Activated naive CD4-positive, alpha-beta T cell treated with anti-CD3 and anti-CD28 coated beads, Interleukin-2, amount 50 U/mL, for 72 hours (primary cell): ENCODE measurements around the gene CTSH. TPM values are rescaled to one million over a fixed set of nuclear protein-coding genes. Genes with fewer than 3 reads are reported as not detected.

Experiments used
- ATAC-seq, 2 donors: fragments of 150-1000 bp; cut with Tn5 transposase; 2 replicates each; pipeline ENCODE4 v1.10.0; 2021; ENCODE audit warnings: mild to moderate bottlenecking in 2 of 2, moderate library complexity in 2 of 2
- DNase-seq, 2 donors: peaks; one replicate each; pipeline ENCODE4 v3.0.0; 2021 to 2022; ENCODE audit warnings: low spot score in 2 of 2
- H3K27ac Mint-ChIP-seq, 2 donors: one replicate each; pipeline ENCODE4 v1.8.0; 2022; ENCODE audit warnings: mild to moderate bottlenecking in 2 of 2, mixed read lengths in 2 of 2
- H3K36me3 Mint-ChIP-seq, 2 donors: one replicate each; pipeline ENCODE4 v1.8.0; 2022; ENCODE audit warnings: mixed read lengths in 2 of 2
- H3K9me3 Mint-ChIP-seq, 2 donors: one replicate each; pipeline ENCODE4 v1.8.0; 2022; ENCODE audit warnings: mixed read lengths in 2 of 2
- total RNA-seq, 2 donors: library from RNA; stranded (reverse); gene quantifications; one replicate each; pipeline ENCODE4 v1.2.3, GENCODE V29; 2022

The CTSH gene, protein sequence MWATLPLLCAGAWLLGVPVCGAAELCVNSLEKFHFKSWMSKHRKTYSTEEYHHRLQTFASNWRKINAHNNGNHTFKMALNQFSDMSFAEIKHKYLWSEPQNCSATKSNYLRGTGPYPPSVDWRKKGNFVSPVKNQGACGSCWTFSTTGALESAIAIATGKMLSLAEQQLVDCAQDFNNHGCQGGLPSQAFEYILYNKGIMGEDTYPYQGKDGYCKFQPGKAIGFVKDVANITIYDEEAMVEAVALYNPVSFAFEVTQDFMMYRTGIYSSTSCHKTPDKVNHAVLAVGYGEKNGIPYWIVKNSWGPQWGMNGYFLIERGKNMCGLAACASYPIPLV
- 10 to 100 TPM in 1 of 2 donors, 1 to 10 TPM in 1; 8.4 to 11.1 TPM for total RNA-seq

DNA sequence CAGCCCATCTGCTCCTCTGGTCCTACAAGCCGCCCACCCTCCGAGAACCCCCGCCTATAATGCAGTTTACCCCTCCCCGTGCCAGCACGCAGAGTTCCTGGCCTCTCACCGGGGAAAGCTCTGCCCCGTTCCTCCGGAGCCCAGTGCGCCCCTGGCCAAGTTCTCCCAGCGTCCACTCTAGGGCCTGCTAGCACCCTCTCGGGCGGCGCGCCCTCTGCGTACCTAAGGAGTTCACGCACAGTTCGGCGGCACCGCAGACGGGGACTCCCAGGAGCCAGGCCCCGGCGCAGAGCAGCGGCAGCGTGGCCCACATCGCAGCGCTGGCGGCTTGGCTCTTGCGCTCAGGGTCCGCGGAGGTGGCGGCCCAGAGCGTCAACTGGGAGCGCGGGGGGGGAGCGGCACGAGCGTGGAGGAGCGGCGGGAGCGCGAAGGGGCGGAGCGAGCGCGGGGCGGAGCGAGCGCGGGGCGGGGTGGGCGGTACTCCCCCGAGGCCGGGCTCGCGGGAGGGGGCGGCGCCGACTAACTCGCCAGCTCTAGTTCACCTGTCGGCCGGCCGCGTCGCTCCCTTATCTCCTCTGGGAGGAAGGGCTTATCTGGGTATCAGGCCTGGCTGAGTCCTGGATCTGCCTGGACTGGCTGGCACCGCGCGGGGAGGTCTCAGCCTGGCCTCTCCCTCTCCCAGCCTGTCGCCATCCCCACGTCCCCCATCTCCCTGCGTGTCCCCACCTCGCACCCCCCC is at the start of gene CTSH:
Gene CTSH (minus strand): TSS at position 378 of the 739 bp plus-strand sequence. CDS start 65 bp downstream, at position 313.
- H3K9me3 Mint-ChIP-seq: no peaks in the 10 kb centered on the region
- no peaks in the 10 kb centered on the region for H3K36me3 Mint-ChIP-seq
- no peak within 1 kb of the TSS for H3K27ac Mint-ChIP-seq
- ATAC-seq (peak; percentile 82 to 88), DNase-seq (peak in 1 of 2 donors; percentile 63)

- Mint-ChIP-seq H3K9me3 (no peaks in the 10 kb centered on the region), H3K27ac (no peak overlapping the region), H3K36me3 (no peaks in the 10 kb centered on the region)
- no peak for ATAC-seq
- no peak for DNase-seq
These were observed 49.2 kb upstream of the CTSH start for GRCh38 chr15:78993931-78994530.

DNA sequence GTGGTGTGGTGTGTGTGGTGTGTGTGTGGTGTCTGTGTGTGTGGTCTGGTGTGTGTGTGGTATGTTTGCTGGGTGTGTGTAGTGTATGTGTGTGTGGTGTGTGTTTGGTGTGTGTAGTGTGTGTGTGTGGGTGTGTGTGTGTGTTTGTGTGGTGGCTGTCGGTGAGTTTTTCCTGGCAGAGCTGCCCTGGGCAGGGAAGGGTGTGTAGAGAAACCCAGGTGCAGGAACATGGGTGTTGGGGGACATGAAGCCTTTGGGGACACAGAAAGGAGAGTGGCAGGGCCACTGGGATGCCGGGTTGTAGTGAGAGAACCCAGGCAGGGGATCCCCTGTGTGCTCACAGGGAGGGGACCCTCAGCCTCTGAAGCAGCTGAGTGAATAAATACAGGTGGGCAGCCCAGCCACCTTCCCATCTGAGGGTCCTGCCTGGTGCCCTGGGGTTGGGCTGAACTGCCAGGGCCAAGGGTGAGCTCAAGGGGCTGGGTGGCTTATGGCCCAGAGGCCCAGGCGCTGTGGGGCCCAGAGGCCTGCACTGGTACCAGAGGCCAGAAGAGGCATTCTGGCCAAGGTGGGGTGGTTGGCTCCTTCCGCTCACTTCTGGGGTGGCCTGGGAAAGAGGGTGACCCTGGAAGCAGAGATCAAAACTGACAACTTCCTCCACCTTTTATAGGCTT is 48.5 kb upstream of the CTSH start:
- no peaks in the 10 kb centered on the region for H3K36me3 Mint-ChIP-seq
- DNase-seq: no peak

DNA sequence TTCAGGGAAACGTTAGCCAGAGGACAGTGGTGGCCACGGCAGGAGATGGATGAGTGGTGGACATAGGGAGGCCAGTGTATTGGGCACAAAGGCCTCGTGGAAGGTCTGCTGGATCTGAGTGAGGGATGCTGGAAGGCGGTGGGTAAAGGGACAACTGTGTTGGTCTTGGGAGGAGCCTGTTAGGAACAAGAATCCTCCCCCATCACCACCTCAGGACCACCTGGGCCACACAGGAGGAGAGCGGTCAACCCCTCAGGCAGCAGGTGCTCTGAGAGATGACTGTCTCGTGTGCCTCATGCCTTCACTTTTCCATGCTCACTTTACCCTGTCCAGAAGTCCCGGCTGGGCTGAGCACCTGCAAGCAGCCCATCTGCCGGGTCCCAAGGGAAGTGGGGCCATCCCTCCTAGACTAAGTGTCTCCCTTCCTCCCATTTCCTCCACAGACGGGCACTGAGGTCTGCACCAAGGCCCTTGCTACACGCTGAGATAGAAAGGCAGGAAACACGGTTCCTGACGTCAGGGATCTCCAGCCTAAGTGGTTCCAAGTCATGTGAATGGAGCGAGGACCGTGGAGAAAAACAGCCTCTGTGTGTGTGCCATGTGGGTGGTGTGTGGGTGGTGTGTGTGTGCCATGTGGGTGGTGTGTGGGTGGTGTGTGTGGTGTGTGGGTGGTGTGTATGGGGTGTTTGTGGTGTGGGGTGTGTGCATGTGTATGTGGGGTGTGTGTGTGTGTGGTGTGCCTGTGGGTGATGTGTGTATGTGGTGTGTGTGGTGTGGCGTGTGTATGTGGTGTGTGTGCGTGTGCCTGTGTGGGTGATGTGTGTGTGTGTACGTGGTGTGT is 47.8 kb upstream of the CTSH start:
- DNase-seq (no peak), ATAC-seq (no peak)
- no peak overlapping the region for H3K27ac Mint-ChIP-seq
- H3K9me3 Mint-ChIP-seq: no peaks in the 10 kb centered on the region
- H3K36me3 Mint-ChIP-seq: no peaks in the 10 kb centered on the region

More for the DNA sequence above, 48.5 kb upstream of the CTSH start:
- no peak for ATAC-seq
- Mint-ChIP-seq H3K9me3 (no peaks in the 10 kb centered on the region), H3K27ac (no peak overlapping the region)

- ATAC-seq: no peak
- peak overlapping the region in 1 of 2 donors; percentile 17 for H3K27ac Mint-ChIP-seq
These were observed 47.0 kb upstream of the CTSH start for GRCh38 chr15:78991879-78992278.

GRCh38 chr15:78991476-78991875 is 46.6 kb upstream of the CTSH start:
- ATAC-seq (no peak), DNase-seq (no peak)
- no peaks in the 10 kb centered on the region for H3K9me3 Mint-ChIP-seq
- H3K27ac Mint-ChIP-seq: no peak overlapping the region
- no peaks in the 10 kb centered on the region for H3K36me3 Mint-ChIP-seq

More at GRCh38 chr15:78991879-78992278, 47.0 kb upstream of the CTSH start:
- DNase-seq: no peak
- no peaks in the 10 kb centered on the region for H3K9me3 Mint-ChIP-seq
- H3K36me3 Mint-ChIP-seq: no peaks in the 10 kb centered on the region

- ATAC-seq (no peak), DNase-seq (no peak)
- H3K9me3 Mint-ChIP-seq: no peaks in the 10 kb centered on the region
- H3K27ac Mint-ChIP-seq: no peak overlapping the region
- H3K36me3 Mint-ChIP-seq: no peaks in the 10 kb centered on the region
These were observed 45.4 kb upstream of the CTSH start for GRCh38 chr15:78990278-78990677.

GRCh38 chr15:78989701-78990240 is 44.9 kb upstream of the CTSH start:
- no peaks in the 10 kb centered on the region for H3K36me3 Mint-ChIP-seq
- H3K27ac Mint-ChIP-seq: no peak overlapping the region
- DNase-seq: no peak
- H3K9me3 Mint-ChIP-seq: no peaks in the 10 kb centered on the region
- ATAC-seq: no peak

GRCh38 chr15:78988361-78988911 is 43.6 kb upstream of the CTSH start:
- Mint-ChIP-seq H3K36me3 (no peaks in the 10 kb centered on the region), H3K27ac (no peak overlapping the region), H3K9me3 (no peaks in the 10 kb centered on the region)
- no peak for DNase-seq
- ATAC-seq: peak; percentile 24 to 73

DNA sequence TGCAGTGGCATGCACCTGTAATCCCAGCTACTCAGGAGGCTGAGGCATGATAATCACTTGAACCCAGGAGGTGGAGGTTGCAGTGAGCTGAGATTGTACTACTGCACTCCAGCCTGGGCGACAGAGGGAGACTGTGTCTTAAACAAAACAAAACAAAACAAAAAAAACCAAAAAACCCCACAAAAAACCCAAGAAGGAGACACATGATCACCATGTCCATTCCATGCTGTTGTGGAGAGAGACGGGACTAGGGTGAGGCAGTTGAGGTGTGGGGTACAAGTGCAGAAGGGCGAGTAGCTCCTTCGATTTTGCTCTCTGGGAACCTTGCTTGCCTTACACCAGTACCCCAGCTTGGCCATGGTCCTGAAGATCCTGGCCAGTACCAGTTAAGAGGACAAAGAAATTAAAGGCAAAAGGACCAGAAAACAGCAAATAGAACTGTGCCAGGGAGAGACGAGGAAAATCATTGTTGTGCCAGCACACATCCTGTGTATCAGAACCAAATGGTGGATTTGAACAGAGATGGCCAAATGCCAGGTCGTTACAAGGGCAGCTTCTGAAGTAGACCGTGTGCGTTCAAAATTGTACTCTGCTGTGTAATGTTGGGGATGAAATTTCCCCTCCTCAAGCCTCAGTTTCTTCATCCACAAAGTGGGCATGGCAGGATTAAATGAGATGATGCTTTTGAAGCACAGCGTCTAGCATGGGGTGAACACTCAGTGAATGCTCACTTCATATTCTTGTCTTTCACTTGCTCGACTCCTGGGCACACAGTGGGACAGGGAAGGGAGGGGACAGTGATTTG is 42.9 kb upstream of the CTSH start:
- Mint-ChIP-seq H3K27ac (no peak overlapping the region), H3K36me3 (no peaks in the 10 kb centered on the region), H3K9me3 (no peaks in the 10 kb centered on the region)
- no peak for DNase-seq
- no peak for ATAC-seq

GRCh38 chr15:78985859-78986475 is 41.1 kb upstream of the CTSH start:
- Mint-ChIP-seq H3K9me3 (no peaks in the 10 kb centered on the region), H3K36me3 (no peaks in the 10 kb centered on the region), H3K27ac (no peak overlapping the region)
- no peak for ATAC-seq
- DNase-seq: no peak

- no peak overlapping the region for H3K27ac Mint-ChIP-seq
- DNase-seq (no peak), ATAC-seq (no peak)
- no peaks in the 10 kb centered on the region for H3K36me3 Mint-ChIP-seq
- no peaks in the 10 kb centered on the region for H3K9me3 Mint-ChIP-seq
These were observed 39.2 kb upstream of the CTSH start for GRCh38 chr15:78984041-78984440.

GRCh38 chr15:78983146-78983918 is 38.5 kb upstream of the CTSH start:
- no peak overlapping the region for H3K27ac Mint-ChIP-seq
- ATAC-seq: no peak
- no peak for DNase-seq
- no peaks in the 10 kb centered on the region for H3K36me3 Mint-ChIP-seq
- H3K9me3 Mint-ChIP-seq: no peaks in the 10 kb centered on the region

- DNase-seq: no peak
- Mint-ChIP-seq H3K9me3 (no peaks in the 10 kb centered on the region), H3K27ac (no peak overlapping the region), H3K36me3 (no peaks in the 10 kb centered on the region)
- ATAC-seq: no peak
These were observed 37.9 kb upstream of the CTSH start for GRCh38 chr15:78982736-78983135.
